GM19397 (cell line): ENCODE data around the gene INTS7.
"Not testable (repeated sequence)": the region's sequence is repeated elsewhere in the genome, so short reads cannot be mapped to it uniquely, and the experiment has no call there.

ENCODE experiments used
- ATAC-seq: cut with Tn5 transposase; IDR thresholded peaks from one replicate; pipeline ENCODE4 v1.9.1; 2021; ENCODE audit warnings: mild to moderate bottlenecking, moderate library complexity; ENCODE audit not compliant: unreplicated experiment

INTS7 gene

GRCh38 chr1:211937422-211937821 lies 97.9 kb downstream of the INTS7 start:
- ATAC-seq = not testable (repeated sequence)

- peak; percentile 65 for ATAC-seq
Measured at GRCh38 chr1:211935448-211935970, 99.8 kb downstream of the INTS7 start.

- no peak for ATAC-seq
Measured at GRCh38 chr1:211933946-211934714, 101.2 kb downstream of the INTS7 start.

GRCh38 chr1:211932933-211933254 lies 102.5 kb downstream of the INTS7 start:
- no peak for ATAC-seq

DNA sequence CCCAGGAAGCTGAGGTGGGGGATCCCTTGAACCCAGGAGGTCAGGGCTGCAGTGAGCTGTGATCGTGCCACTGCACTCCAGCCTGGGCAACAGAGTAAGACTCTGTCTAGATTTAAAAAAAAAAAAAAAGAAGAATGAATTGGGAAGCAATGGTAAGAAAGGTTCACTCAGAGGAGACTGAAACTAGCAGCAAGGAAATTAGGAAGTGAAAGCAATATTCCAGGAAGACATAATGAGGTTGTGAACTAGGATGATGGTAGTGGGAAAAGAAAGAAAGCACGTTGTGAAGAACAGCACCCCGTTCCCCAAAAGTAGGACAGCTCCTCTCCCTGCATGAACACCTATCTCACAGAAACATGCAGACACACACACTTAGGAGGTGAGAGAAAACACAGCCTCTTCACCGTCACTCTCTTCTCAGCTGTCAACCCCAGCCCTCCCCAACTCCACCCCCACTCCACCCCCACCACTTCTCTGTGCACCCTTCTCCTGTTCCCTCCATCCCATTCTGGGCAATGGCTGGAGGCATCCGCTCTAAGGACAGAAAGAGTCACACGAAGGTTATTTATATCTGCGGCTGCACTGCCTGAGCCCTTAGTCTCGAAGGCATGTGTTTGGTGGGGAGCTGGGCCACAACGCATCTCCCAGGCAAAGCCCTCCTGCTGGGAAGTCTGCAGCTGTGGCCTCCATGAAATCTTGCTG lies 103.0 kb downstream of the INTS7 start:
- no peak for ATAC-seq

GRCh38 chr1:211929683-211930082 lies 105.7 kb downstream of the INTS7 start:
- ATAC-seq = no peak

DNA sequence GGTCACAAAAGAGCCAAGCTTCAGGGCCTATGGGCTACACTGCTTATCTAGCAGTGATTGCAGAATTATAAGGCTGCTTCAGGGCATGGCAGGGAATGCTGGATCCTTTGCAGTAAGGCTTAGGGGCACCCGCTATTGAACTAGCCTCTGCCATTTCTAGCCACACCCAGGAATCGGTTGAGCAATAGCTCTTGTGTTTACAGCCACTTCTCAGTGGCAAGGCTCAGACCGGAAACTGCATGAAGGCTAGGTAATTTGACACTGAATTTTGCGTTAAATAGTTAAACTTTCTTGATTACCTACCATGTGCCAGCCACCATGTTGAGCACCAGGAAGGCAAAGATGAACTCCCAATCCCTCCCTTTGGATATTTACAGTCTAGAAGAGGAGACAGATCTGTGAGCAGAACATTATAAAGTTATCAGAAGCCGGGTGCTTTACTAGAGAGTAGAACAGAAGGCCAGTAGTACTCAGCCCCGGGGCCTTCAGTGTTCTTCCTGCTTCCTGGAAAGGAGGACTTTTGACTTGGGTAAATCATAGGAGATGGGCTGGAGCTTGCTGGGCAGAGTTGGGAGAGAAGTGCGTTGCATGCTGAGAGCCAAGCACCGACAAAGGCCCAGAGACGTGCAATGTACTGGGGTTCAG lies 106.2 kb downstream of the INTS7 start:
- no peak for ATAC-seq

DNA sequence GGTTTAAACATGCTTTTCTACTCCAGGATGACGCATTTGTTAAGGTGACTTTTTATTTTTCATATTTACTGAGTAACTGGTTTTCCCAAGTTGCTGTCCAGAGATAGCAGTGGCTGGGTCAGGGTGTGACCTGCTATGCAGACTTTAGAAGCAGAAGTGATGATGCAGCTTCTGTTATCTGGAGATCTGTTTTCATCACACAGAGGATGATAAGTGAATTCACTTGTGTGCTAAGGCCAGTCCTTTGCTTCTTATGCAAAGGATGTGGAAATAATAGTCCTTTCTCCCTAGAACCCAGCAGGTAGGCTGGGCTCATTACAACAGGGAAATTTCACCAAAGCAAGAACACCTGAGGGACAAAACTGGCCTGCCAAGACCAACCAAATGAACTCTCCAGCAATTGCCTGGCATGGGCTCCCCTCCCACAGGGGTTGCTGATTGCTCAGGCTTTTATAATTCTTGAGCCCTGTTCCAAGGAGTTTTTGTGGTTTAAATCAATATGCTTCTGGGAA lies 107.0 kb downstream of the INTS7 start:
- no peak for ATAC-seq

DNA sequence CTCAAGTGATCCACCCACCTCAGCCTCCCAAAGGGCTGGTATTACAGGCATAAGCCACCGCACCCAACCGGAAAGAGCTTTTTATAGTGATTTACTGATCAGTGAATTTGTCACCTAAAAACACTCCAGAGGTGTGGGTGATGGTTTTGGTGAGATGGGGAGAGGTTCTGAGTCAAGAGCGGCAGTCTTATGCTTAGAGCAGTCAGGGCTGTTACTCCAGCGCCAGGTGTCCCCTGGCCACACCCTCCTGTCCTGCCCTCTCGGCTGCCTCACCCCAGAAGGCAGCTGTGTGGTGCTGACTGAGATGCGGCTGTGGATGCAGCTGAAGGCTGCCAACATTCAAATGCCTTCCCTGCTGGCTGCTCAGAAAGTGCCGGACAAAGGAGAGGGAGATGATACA lies 110.3 kb downstream of the INTS7 start:
- no peak for ATAC-seq

DNA sequence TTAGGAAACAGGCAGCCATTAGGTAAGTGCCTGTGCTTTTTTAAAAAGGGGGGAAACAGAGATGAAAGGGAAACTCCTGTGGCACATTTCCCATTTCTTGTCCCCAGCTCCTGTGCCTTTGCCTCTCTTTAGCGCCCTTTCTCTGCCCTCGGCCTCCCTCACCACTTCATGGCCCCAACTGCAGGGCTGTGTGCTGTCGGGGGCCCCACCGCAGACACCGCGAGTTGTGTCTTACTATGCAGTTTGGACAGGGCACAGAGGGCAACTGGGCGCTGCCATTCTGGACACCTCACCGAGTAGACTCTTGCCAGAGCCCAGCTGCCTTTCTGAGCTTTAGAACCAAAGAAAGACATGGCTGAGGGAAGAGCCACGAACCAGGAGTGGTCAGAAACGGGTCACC lies 111.1 kb downstream of the INTS7 start:
- no peak for ATAC-seq

DNA sequence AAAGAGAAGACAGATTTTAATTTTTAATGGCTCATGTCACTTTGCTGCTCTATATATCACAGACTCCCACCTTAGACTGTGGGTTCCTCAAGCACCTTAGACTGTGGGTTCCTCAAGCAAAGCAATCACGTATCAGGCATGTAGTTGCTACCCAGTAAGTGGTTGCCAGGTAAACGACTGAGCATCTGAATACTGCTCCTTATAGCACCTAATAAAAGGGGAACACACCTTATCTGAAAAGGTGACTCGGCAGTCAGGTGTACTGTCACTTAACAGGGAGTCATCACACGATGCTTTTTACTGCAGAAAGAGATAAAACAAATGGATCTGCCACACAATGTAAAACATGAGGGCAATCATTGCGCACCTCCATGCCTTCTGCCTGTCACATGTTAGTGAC lies 112.3 kb downstream of the INTS7 start:
- no peak for ATAC-seq

- ATAC-seq = no peak
Measured at GRCh38 chr1:211921579-211922095, 113.7 kb downstream of the INTS7 start.

DNA sequence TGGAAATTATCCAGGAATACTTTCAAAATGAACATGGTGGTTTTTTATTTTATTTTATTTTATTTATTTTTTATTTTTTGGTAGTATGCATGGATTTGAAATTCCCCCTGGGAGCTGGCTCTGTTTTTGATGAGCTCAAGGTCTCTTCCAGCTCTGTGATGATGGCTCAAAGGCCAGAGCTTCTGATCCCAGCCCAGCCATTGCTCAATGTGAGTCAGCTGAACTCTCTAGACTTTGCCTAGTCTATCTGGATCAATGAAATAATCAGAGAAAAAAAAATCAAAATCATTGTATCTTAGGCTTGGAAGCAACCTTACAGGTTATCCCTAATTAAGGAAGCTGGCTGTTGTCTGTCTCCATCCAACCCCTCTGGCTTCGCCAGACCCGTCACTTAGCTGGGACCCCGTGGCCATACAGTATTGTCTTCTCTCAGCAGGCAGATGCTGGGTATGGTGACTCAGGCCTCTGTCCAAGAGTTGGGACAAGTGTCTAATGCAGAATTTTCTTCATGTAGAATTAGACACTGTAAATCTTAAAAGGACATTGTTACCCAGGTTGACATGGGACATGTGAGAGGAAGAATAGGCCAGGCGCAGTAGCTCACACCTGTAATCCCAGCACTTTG lies 114.6 kb downstream of the INTS7 start:
- ATAC-seq = no peak

GRCh38 chr1:211920141-211920572 lies 115.2 kb downstream of the INTS7 start:
- ATAC-seq = no peak

GRCh38 chr1:211918843-211919414 lies 116.4 kb downstream of the INTS7 start:
- ATAC-seq = no peak

- not testable (repeated sequence) for ATAC-seq
Measured at GRCh38 chr1:211916458-211916857, 118.9 kb downstream of the INTS7 start.

GRCh38 chr1:211915924-211916323 lies 119.4 kb downstream of the INTS7 start:
- ATAC-seq = no peak

- ATAC-seq = no peak
Measured at GRCh38 chr1:211912844-211913432, 122.4 kb downstream of the INTS7 start.

DNA sequence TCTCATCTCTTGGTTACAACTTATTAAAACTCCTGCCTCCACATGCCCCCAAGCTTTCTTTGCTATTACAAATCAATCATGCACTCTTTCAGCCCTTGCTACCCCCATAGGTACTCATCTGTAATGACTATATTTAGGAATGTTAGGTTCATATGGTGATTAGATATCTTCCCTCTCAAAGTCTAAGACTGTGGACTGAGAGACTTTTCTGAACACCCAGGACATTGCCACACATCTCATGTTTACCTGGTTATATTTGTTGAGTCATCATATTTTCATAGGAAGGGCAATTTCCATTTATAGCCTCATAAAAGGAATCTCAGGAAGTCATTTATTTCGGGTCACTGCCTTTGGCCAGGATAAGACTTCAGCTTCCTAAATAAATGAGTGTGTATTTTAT lies 123.3 kb downstream of the INTS7 start:
- no peak for ATAC-seq

GRCh38 chr1:211910913-211911485 lies 124.4 kb downstream of the INTS7 start:
- no peak for ATAC-seq
